Lung (tissue), 12 donors: ENCODE data around the gene NOL12. TPM values are rescaled to one million over a fixed set of nuclear protein-coding genes. Genes with fewer than 3 reads are reported as not detected.
A peak's percentile ranks its signal among the peaks of the same experiment; 100 is the strongest.

Experiments
- ATAC-seq: fragments of 200-7000 bp; cut with Tn5 transposase; one replicate; pipeline ENCODE4 v1.9.1; 2020; ENCODE audit warnings: moderate number of reproducible peaks; ENCODE audit not compliant: insufficient read depth, low FRiP score
- DNase-seq, 3 donors: peaks; one replicate each; pipeline ENCODE4 v3.0.0-alpha.2; 2013 to 2017
- H3K27ac ChIP-seq, 2 donors: one replicate each; pipeline ENCODE4 v1.5.1; 2013; ENCODE audit warnings: mild to moderate bottlenecking in 2 of 2, moderate library complexity in 2 of 2, control low read depth in 1 of 2, inconsistent platforms in 1 of 2, low read depth in 1 of 2, low read length in 1 of 2
- H3K27me3 ChIP-seq, 3 donors: one replicate each; pipeline ENCODE4 v1.5.1; 2013; ENCODE audit warnings: low read length in 2 of 3; ENCODE audit not compliant: control insufficient read depth in 3 of 3, insufficient read depth in 3 of 3
- H3K36me3 ChIP-seq, 4 donors: one replicate each; pipeline ENCODE4 v1.5.1; 2013; ENCODE audit warnings: low read length in 4 of 4, mild to moderate bottlenecking in 1 of 4, moderate library complexity in 1 of 4; ENCODE audit not compliant: control insufficient read depth in 4 of 4, insufficient read depth in 4 of 4
- H3K4me1 ChIP-seq, 5 donors: one replicate each; pipeline ENCODE4 v1.5.1; 2013; ENCODE audit warnings: low read length in 5 of 5, mild to moderate bottlenecking in 2 of 5, moderate library complexity in 1 of 5; ENCODE audit not compliant: control insufficient read depth in 5 of 5, insufficient read depth in 5 of 5
- H3K4me3 ChIP-seq: one replicate; pipeline ENCODE4 v1.5.1; 2013; ENCODE audit warnings: mild to moderate bottlenecking, control low read depth, moderate library complexity
- H3K9ac ChIP-seq, 2 donors: one replicate each; pipeline ENCODE4 v1.5.1; 2013; ENCODE audit warnings: low read length in 2 of 2, control low read depth in 1 of 2; ENCODE audit not compliant: insufficient read depth in 1 of 2
- H3K9me3 ChIP-seq, 4 donors: one replicate each; pipeline ENCODE4 v1.5.1; 2013; ENCODE audit warnings: low read length in 3 of 4, mild to moderate bottlenecking in 1 of 4, moderate library complexity in 1 of 4; ENCODE audit not compliant: control insufficient read depth in 4 of 4, insufficient read depth in 3 of 4
- WGBS, 2 donors: extraction: QIAGEN DNeasy Blood & Tissue Kit; methylation state at CpG; one replicate each; pipeline ENCODE4 v1.1.7; 2013; 5-methylcytosine and 5-hydroxymethylcytosine counted together
- polyA plus RNA-seq, 2 donors: library from polyadenylated mRNA; stranded (reverse); fragments of 200-250 nt; gene quantifications; one replicate each; pipeline ENCODE4 v1.2.1, GENCODE V29; 2013
- total RNA-seq, 2 donors: library from RNA; depleted of rRNA in 1 of 2; stranded (reverse); fragments of >200 nt in 1 of 2; gene quantifications; one replicate each; pipeline ENCODE4 v1.2.1, GENCODE V29; 2014 to 2021
- TF ChIP-seq, protein P1 (sequence below): IDR thresholded peaks from 2 replicates; pipeline ENCODE4 v1.5.1; 2012; ENCODE audit warnings: mild to moderate bottlenecking; ENCODE audit errors: control extremely low read depth, extremely low read depth
- donor health status: control.
- donor health status: control.
- donor health status: Bipolar disorder and iron deficiency.
- donor health status: healthy.
- donor health status: DM: yes; HTN: yes; CAD: no.

Gene NOL12
- total and polyA plus RNA-seq, 4 donors = 14.5 to 37.0 (median 29.5) TPM

- no peaks in the 10 kb centered on the region for H3K27me3 ChIP-seq
- no peak overlapping the region for H3K9ac ChIP-seq
- WGBS, 2 donors = 86 to 89% methylated on average over 7 of the region's 7 CpGs
- peak overlapping the region in 1 of 2 donors; percentile 32 for H3K27ac ChIP-seq
- DNase-seq (no peak), ATAC-seq (no peak)
- no peaks in the 10 kb centered on the region for H3K9me3 ChIP-seq
- no peak overlapping the region for H3K4me3 ChIP-seq
- TF ChIP-seq, protein P1, sequence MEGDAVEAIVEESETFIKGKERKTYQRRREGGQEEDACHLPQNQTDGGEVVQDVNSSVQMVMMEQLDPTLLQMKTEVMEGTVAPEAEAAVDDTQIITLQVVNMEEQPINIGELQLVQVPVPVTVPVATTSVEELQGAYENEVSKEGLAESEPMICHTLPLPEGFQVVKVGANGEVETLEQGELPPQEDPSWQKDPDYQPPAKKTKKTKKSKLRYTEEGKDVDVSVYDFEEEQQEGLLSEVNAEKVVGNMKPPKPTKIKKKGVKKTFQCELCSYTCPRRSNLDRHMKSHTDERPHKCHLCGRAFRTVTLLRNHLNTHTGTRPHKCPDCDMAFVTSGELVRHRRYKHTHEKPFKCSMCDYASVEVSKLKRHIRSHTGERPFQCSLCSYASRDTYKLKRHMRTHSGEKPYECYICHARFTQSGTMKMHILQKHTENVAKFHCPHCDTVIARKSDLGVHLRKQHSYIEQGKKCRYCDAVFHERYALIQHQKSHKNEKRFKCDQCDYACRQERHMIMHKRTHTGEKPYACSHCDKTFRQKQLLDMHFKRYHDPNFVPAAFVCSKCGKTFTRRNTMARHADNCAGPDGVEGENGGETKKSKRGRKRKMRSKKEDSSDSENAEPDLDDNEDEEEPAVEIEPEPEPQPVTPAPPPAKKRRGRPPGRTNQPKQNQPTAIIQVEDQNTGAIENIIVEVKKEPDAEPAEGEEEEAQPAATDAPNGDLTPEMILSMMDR = no peak
- H3K36me3 ChIP-seq = peaks cover 0 to 7% (median 4%) of the 10 kb centered on the region in 4 donors
- peaks cover 0 to 8% (median 3%) of the 10 kb centered on the region in 5 donors for H3K4me1 ChIP-seq
Measured at GRCh38 chr22:37680191-37680851, 5.8 kb upstream of the NOL12 start.

DNA sequence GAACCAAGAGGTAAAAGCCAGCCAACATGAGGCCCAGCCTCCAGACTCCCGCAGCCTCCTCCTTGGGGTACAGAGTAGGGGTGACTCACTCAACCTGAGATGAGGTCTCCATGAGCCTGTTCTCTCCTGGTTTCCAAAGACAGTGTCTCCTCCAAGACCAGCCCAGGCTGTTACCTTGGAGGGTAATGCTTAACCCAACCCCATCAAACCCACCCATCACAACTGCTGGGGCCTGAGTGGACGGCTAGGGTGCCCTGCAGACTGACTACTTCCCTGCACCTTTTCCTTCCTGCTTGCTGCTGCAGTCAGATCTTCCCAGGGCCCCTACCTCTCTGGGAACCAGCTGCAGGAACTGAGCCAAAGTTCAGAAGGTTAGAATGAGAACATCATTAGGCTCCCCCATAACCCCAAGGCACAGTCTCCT, 5.1 kb upstream of the NOL12 start:
- WGBS, 2 donors = 65 to 80% methylated on average over 2 of the region's 2 CpGs
- Histone ChIP-seq H3K4me3 (no peak overlapping the region), H3K4me1 (peaks cover 0 to 8% (median 5%) of the 10 kb centered on the region in 5 donors), H3K9ac (no peak overlapping the region), H3K9me3 (no peaks in the 10 kb centered on the region), H3K27ac (no peak overlapping the region), H3K27me3 (no peaks in the 10 kb centered on the region), H3K36me3 (peaks cover 0 to 7% (median 4%) of the 10 kb centered on the region in 4 donors)
- TF ChIP-seq, protein P1 = no peak
- no peak for DNase-seq
- no peak for ATAC-seq

DNA sequence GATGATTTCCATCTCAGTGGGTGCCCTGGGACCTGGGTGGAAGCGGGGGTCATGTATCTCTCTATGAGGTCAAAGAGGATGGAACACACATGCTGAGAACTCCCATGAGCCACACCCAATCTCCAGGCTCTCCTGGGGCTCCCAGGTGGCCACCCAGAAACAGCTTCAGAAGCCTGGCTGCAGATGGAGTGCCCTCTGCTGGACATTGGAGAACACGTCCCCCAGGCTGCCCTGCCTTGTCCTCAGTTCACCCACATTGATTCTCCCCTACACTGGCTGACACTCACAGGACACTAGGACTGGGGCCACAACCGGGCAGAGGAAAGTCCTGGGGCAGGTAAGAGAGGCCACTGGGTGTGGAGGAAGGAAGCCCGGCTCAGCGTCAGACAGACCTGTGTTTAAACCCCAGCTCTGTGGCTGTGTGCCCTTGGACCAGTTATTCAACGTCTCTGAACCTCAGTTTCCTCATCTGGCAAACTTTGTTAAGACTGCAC, 4.5 kb upstream of the NOL12 start:
- Histone ChIP-seq H3K9ac (no peak overlapping the region), H3K4me1 (peaks cover 0 to 8% (median 5%) of the 10 kb centered on the region in 5 donors), H3K27ac (no peak overlapping the region), H3K27me3 (no peaks in the 10 kb centered on the region), H3K36me3 (peaks cover 0 to 7% (median 4%) of the 10 kb centered on the region in 4 donors), H3K4me3 (no peak overlapping the region), H3K9me3 (no peaks in the 10 kb centered on the region)
- TF ChIP-seq, protein P1 = peak; percentile 68
- DNase-seq = peak; percentile 73 to 76 (median 75)
- ATAC-seq = no peak
- WGBS, 2 donors = 24 to 31% methylated on average over 6 of the region's 6 CpGs
